Measurements from ENCODE around the gene SPAG6. TPM values are rescaled to one million over a fixed set of nuclear protein-coding genes. Genes with fewer than 3 reads are reported as not detected.

The SPAG6 gene
- total RNA-seq, 2 experiments from 2014 or later, result not detected

DNA sequence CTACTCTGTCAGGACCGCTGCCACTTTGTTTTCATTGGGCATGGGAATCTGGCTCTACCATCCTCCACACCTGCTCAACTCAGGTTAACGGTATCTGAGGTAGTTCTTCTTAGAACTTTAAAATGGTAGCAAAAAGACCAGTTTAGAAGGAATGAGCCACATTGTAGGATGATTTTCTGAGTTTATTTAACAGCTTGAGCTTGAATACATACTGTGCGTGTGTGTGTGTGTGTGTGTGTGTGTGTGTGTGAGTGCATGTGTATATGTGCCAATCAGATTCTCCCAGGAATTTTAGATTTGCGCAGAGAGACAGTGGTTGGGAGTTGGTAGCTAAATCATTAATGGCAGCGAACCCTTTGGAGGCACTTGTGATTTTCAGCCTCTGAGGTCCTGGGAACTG is 81.4 kb downstream of the SPAG6 start:
- Mint-ChIP-seq H3K27ac (no peak overlapping the region), H3K9me3 (no peaks in the 10 kb centered on the region), H3K36me3 (ENCODE audit: low read depth) (no peaks in the 10 kb centered on the region), H3K27me3 (peaks cover 16% of the 10 kb centered on the region), H3K4me1 (ENCODE audit: low read depth) (no peaks in the 10 kb centered on the region), H3K4me3 (no peak overlapping the region)
- Histone ChIP-seq H3K4me3 (ENCODE audit: low read length) (no peak overlapping the region), H3K27ac (ENCODE audit: low read depth in 1 of 2, low read length in 2 of 2) (no peak overlapping the region), H3K9me3 (ENCODE audit: control insufficient read depth in 1 of 2, insufficient read depth in 1 of 2, low read length in 2 of 2) (no peaks in the 10 kb centered on the region), H3K36me3 (ENCODE audit: insufficient read depth, low read length) (no peaks in the 10 kb centered on the region), H3K27me3 (ENCODE audit: control insufficient read depth in 1 of 2, insufficient read depth in 2 of 2, low read length in 2 of 2) (peaks cover 0 to 7% of the 10 kb centered on the region in 2 experiments), H3K4me1 (ENCODE audit: insufficient read depth, low read length) (no peaks in the 10 kb centered on the region)
- ChIA-PET POLR2A (interaction anchor here (1.0 to 2.0 kb wide), 2 partner anchors 9 to 10 kb away, joined by 4 to 5 read pairs; no protein-coding TSS in a partner anchor), CTCF (no interaction called here)
- no peak for DNase-seq
- ATAC-seq (ENCODE audit: poor library complexity), result no peak
- intact Hi-C loops (cut with DNase I, micrococcal nuclease), result no loop called here
- TF ChIP-seq, protein P1, sequence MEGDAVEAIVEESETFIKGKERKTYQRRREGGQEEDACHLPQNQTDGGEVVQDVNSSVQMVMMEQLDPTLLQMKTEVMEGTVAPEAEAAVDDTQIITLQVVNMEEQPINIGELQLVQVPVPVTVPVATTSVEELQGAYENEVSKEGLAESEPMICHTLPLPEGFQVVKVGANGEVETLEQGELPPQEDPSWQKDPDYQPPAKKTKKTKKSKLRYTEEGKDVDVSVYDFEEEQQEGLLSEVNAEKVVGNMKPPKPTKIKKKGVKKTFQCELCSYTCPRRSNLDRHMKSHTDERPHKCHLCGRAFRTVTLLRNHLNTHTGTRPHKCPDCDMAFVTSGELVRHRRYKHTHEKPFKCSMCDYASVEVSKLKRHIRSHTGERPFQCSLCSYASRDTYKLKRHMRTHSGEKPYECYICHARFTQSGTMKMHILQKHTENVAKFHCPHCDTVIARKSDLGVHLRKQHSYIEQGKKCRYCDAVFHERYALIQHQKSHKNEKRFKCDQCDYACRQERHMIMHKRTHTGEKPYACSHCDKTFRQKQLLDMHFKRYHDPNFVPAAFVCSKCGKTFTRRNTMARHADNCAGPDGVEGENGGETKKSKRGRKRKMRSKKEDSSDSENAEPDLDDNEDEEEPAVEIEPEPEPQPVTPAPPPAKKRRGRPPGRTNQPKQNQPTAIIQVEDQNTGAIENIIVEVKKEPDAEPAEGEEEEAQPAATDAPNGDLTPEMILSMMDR (IDR thresholded peaks at IDR 0.05), result no peak

DNA sequence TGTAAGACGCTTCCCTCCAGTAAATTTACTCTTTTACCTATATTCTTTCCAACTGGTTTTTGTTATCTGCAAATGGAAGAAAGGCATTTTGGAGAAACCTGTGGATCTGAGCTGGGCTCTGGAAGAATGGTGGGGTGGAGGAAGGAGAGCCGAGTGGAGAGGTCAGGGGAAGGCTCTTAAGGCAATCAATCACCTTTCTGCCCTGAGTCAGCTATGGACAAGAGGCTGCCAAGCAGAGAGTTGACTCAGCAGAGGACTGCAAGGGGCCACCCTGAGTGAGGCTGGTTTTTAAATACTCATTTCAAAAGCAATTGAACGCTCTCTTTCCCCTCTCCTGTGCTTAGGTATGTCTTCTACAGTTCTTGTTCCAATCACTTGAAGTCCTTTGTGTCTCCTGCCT is 81.8 kb downstream of the SPAG6 start:
- Histone ChIP-seq H3K36me3 (ENCODE audit: insufficient read depth, low read length) (no peaks in the 10 kb centered on the region), H3K4me1 (ENCODE audit: insufficient read depth, low read length) (no peaks in the 10 kb centered on the region), H3K9me3 (ENCODE audit: control insufficient read depth in 1 of 2, insufficient read depth in 1 of 2, low read length in 2 of 2) (no peaks in the 10 kb centered on the region), H3K27ac (ENCODE audit: low read depth in 1 of 2, low read length in 2 of 2) (no peak overlapping the region), H3K4me3 (ENCODE audit: low read length) (no peak overlapping the region), H3K27me3 (ENCODE audit: control insufficient read depth in 1 of 2, insufficient read depth in 2 of 2, low read length in 2 of 2) (peaks cover 0 to 7% of the 10 kb centered on the region in 2 experiments)
- DNase-seq (no peak), ATAC-seq (ENCODE audit: poor library complexity) (no peak)
- Mint-ChIP-seq H3K9me3 (no peaks in the 10 kb centered on the region), H3K27ac (no peak overlapping the region), H3K27me3 (peaks cover 16% of the 10 kb centered on the region), H3K36me3 (ENCODE audit: low read depth) (no peaks in the 10 kb centered on the region), H3K4me1 (ENCODE audit: low read depth) (no peaks in the 10 kb centered on the region), H3K4me3 (no peak overlapping the region)
- intact Hi-C loops (cut with DNase I, micrococcal nuclease), result no loop called here
- TF ChIP-seq, protein P1 (IDR thresholded peaks at IDR 0.05), result no peak
- POLR2A ChIA-PET, result interaction anchor here (2.0 kb wide), 1 partner anchor 9 kb away, joined by 5 read pairs; no protein-coding TSS in a partner anchor
- CTCF ChIA-PET, result no interaction called here

DNA sequence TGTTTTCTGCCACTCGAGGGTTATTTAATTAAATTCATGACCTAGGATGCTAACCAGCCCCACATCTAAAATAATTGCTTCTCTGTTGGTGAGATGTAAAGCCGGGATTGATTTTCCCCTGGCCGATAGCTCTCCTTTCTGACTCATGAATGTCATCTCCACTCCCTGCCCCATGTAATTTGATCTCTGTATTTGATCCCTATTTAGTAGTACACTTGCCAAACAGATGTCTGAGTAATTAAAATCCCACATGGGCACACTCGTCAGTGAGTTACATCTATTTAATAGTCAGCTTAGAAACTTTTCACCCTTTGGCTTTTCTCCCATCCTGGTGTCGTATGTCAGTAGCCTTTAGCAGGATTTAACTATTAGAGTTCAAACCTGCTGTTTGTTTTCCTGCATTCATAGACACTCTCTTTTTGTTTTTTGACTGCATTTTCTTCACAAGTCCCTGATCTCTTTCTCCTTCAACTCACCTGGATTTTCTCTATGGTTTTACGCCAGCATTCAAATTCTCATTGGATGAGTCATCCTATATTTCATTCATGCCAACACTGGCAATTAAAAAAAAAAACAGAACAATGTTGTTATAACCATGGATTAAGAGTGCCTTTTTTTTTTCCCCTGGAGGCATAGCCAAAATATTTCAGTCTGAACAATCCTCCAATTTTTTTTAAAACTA is 82.7 kb downstream of the SPAG6 start:
- H3K27me3 Mint-ChIP-seq, result peaks cover 16% of the 10 kb centered on the region
- TF ChIP-seq, protein P1 (IDR thresholded peaks at IDR 0.05), result no peak
- no peak overlapping the region for H3K4me3 Mint-ChIP-seq

More for the DNA sequence above, 82.7 kb downstream of the SPAG6 start:
- H3K36me3 ChIP-seq (ENCODE audit: insufficient read depth, low read length), result no peaks in the 10 kb centered on the region
- Mint-ChIP-seq H3K9me3 (no peaks in the 10 kb centered on the region), H3K27ac (no peak overlapping the region), H3K4me1 (ENCODE audit: low read depth) (no peaks in the 10 kb centered on the region), H3K36me3 (ENCODE audit: low read depth) (no peaks in the 10 kb centered on the region)
- peaks cover 0 to 7% of the 10 kb centered on the region in 2 experiments for H3K27me3 ChIP-seq (ENCODE audit: control insufficient read depth in 1 of 2, insufficient read depth in 2 of 2, low read length in 2 of 2)
- H3K9me3 ChIP-seq (ENCODE audit: control insufficient read depth in 1 of 2, insufficient read depth in 1 of 2, low read length in 2 of 2), result no peaks in the 10 kb centered on the region
- no peak overlapping the region for H3K27ac ChIP-seq (ENCODE audit: low read depth in 1 of 2, low read length in 2 of 2)
- DNase-seq (no peak), ATAC-seq (ENCODE audit: poor library complexity) (no peak)
- no peak overlapping the region for H3K4me3 ChIP-seq (ENCODE audit: low read length)
- POLR2A ChIA-PET, result interaction anchor here (2.0 kb wide), 1 partner anchor 8 kb away, joined by 5 read pairs; no protein-coding TSS in a partner anchor
- CTCF ChIA-PET, result no interaction called here
- H3K4me1 ChIP-seq (ENCODE audit: insufficient read depth, low read length), result no peaks in the 10 kb centered on the region
- intact Hi-C loops (cut with DNase I, micrococcal nuclease), result no loop called here

All from CD4-positive, alpha-beta T cell (primary cell).